SK-N-SH (cell line): Measurements from ENCODE around the gene IL36G. TPM values are rescaled to one million over a fixed set of nuclear protein-coding genes. Genes with fewer than 3 reads are reported as not detected.
A peak's percentile ranks its signal among the peaks of the same experiment; 100 is the strongest.

Experiments
- CTCF ChIA-PET: fragments of 300-600, 350-600 bp; formaldehyde crosslinking; extraction: SDS; loops from one replicate; lab custom pipeline; 2021; lab: Yijun Ruan, JAX
- POLR2A ChIA-PET: fragments of 350-600 bp; sonication (Branson Sonifier 250); formaldehyde crosslinking; extraction: SDS; loops from one replicate; lab custom pipeline; 2020; ENCODE audit warnings: antibody characterized with exemption, inconsistent platforms; lab: Yijun Ruan, JAX
- DNase-seq: peaks from one replicate; pipeline ENCODE4 v3.0.0; 2012
- H2AFZ ChIP-seq: fragments of 200-600 bp; sonication (generic); 2 replicates; pipeline ENCODE4 v1.8.1; 2016; ENCODE audit warnings: antibody characterized with exemption, mild to moderate bottlenecking, low read depth
- H3F3A ChIP-seq: fragments of 200-600 bp; sonication (generic); replicated peaks from 2 replicates; pipeline ENCODE3; 2016; ENCODE audit warnings: antibody characterized with exemption, mild to moderate bottlenecking; ENCODE audit not compliant: insufficient read depth
- H3K27ac ChIP-seq, 2 experiments: fragments of 200-500 bp in 1 of 2; fragments of 200-600 bp in 1 of 2; sonication (Bioruptor generic) in 1 of 2; sonication (generic), shearing (Covaris generic) in 1 of 2; 2 replicates each; pipeline versions ENCODE4 v1.5.1 to v1.6.1; 2014 to 2016; ENCODE audit warnings: low read depth in 2 of 2, inconsistent platforms in 1 of 2, low read length in 1 of 2, mild to moderate bottlenecking in 1 of 2, mixed read lengths in 1 of 2
- H3K27me3 ChIP-seq: fragments of 200-600 bp; sonication (generic), shearing (Covaris generic); 2 replicates; pipeline ENCODE4 v1.6.1; 2016; ENCODE audit warnings: mixed run types; ENCODE audit not compliant: insufficient read depth
- H3K36me3 ChIP-seq, 2 experiments: fragments of 200-500 bp in 1 of 2; fragments of 200-600 bp in 1 of 2; sonication (Bioruptor generic) in 1 of 2; sonication (generic) in 1 of 2; replicated peaks in 1 of 2; 2 replicates each; pipeline versions ENCODE3 to v1.5.1; 2014 to 2016; ENCODE audit warnings: low read length in 1 of 2, mild to moderate bottlenecking in 1 of 2; ENCODE audit not compliant: insufficient read depth in 2 of 2, control insufficient read depth in 1 of 2
- H3K4me1 ChIP-seq, 2 experiments: fragments of 200-500 bp in 1 of 2; fragments of 200-600 bp in 1 of 2; sonication (Bioruptor generic) in 1 of 2; sonication (generic), shearing (Covaris generic) in 1 of 2; 2 replicates each; pipeline versions ENCODE4 v1.5.1 to v1.6.1; 2014 to 2016; ENCODE audit warnings: low read depth in 1 of 2, low read length in 1 of 2, mixed run types in 1 of 2; ENCODE audit not compliant: insufficient read depth in 2 of 2, control insufficient read depth in 1 of 2
- H3K4me2 ChIP-seq: fragments of 200-600 bp; sonication (generic), shearing (Covaris generic); 2 replicates; pipeline ENCODE4 v1.6.1; 2017; ENCODE audit warnings: mixed run types
- H3K4me3 ChIP-seq, 2 experiments: fragments of 200-500 bp in 1 of 2; fragments of 200-600 bp in 1 of 2; sonication (Bioruptor generic) in 1 of 2; sonication (generic), shearing (Covaris generic) in 1 of 2; 2 replicates each; pipeline versions ENCODE4 v1.5.1 to v1.8.1; 2014 to 2016; ENCODE audit warnings: low read depth in 2 of 2, inconsistent platforms in 1 of 2, low read length in 1 of 2, mild to moderate bottlenecking in 1 of 2, mixed read lengths in 1 of 2, moderate library complexity in 1 of 2
- H3K79me2 ChIP-seq: fragments of 200-600 bp; sonication (generic); 2 replicates; pipeline ENCODE4 v1.8.1; 2017; ENCODE audit warnings: mild to moderate bottlenecking; ENCODE audit not compliant: insufficient read depth
- H3K9ac ChIP-seq: fragments of 200-600 bp; sonication (generic); 2 replicates; pipeline ENCODE4 v1.6.1; 2017; ENCODE audit warnings: mixed run types
- H3K9me2 ChIP-seq: fragments of 200-600 bp; sonication (generic); 2 replicates; pipeline ENCODE4 v1.6.1; 2017; ENCODE audit warnings: mixed run types
- H3K9me3 ChIP-seq: fragments of 200-600 bp; sonication (generic); 2 replicates; pipeline ENCODE4 v1.6.1; 2017; ENCODE audit warnings: mixed run types, mild to moderate bottlenecking, moderate library complexity
- H4K20me1 ChIP-seq: fragments of 200-600 bp; sonication (generic); 2 replicates; pipeline ENCODE4 v1.6.1; 2017; ENCODE audit warnings: mild to moderate bottlenecking, mixed run types; ENCODE audit not compliant: insufficient read depth
- EP300 ChIP-seq, 2 experiments: IDR thresholded peaks; 2 replicates each; pipeline versions ENCODE4 v1.4.0 to v1.6.1; 2012; ENCODE audit warnings: borderline replicate concordance in 1 of 2, low read depth in 1 of 2, low read length in 1 of 2
- GATA2 ChIP-seq: sonication (generic); formaldehyde crosslinking; IDR thresholded peaks from 2 replicates; pipeline ENCODE4 v1.5.0; 2020; ENCODE audit warnings: mild to moderate bottlenecking, missing genetic modification reagents
- JUND ChIP-seq: IDR thresholded peaks from 2 replicates; pipeline ENCODE4 v1.4.0; 2012
- MEF2A ChIP-seq: IDR thresholded peaks from 2 replicates; pipeline ENCODE4 v1.4.0; 2012; ENCODE audit warnings: low read depth, borderline replicate concordance
- MXI1 ChIP-seq: IDR thresholded peaks from 2 replicates; pipeline ENCODE4 v1.6.1; 2012; ENCODE audit warnings: mild to moderate bottlenecking, low read depth, low read length, improper control_type of control experiment
- NFIC ChIP-seq: IDR thresholded peaks from 2 replicates; pipeline ENCODE4 v1.4.0; 2012; ENCODE audit warnings: borderline replicate concordance
- NRF1 ChIP-seq: IDR thresholded peaks from 2 replicates; pipeline ENCODE4 v1.6.1; 2012; ENCODE audit warnings: low read depth, mild to moderate bottlenecking, low read length
- RAD21 ChIP-seq: IDR thresholded peaks from 2 replicates; pipeline ENCODE4 v1.6.1; 2012; ENCODE audit warnings: mild to moderate bottlenecking, low read length
- RCOR1 ChIP-seq: fragments of 150-350 bp; IDR thresholded peaks from 2 replicates; pipeline ENCODE4 v1.6.1; 2017; ENCODE audit warnings: antibody characterized with exemption, low read length
- RFX5 ChIP-seq: IDR thresholded peaks from 2 replicates; pipeline ENCODE4 v1.6.1; 2012; ENCODE audit warnings: mild to moderate bottlenecking, improper control_type of control experiment, low read length
- SMC3 ChIP-seq: IDR thresholded peaks from 2 replicates; pipeline ENCODE4 v1.6.1; 2012; ENCODE audit warnings: low read depth, low read length, improper control_type of control experiment
- TAF1 ChIP-seq: IDR thresholded peaks from 2 replicates; pipeline ENCODE4 v1.6.1; 2012; ENCODE audit warnings: low read depth, mild to moderate bottlenecking, low read length, moderate library complexity, borderline replicate concordance
- YY1 ChIP-seq: IDR thresholded peaks from 2 replicates; pipeline ENCODE4 v1.4.0; 2012; ENCODE audit warnings: low read depth, mild to moderate bottlenecking
- WGBS: methylation state at CpG from one replicate; pipeline ENCODE4 v1.1.6; 2017; ENCODE audit warnings: low lambda C conversion rate; 5-methylcytosine and 5-hydroxymethylcytosine counted together
- polyA plus RNA-seq, 3 experiments: library from polyadenylated mRNA; depleted of rRNA; stranded (reverse); fragments of >200 nt; gene quantifications; 2 replicates each; pipeline ENCODE4 v1.2.3, GENCODE V29; 2012
- TF ChIP-seq, protein P1 (sequence below): IDR thresholded peaks from 2 replicates; pipeline ENCODE4 v1.4.0; 2012; ENCODE audit warnings: low read depth
- TF ChIP-seq, protein P2 (sequence below): fragments of 150-350 bp; IDR thresholded peaks from 2 replicates; pipeline ENCODE4 v1.6.1; 2017; ENCODE audit warnings: antibody characterized with exemption, low read length, low read depth, borderline replicate concordance
- TF ChIP-seq, protein P3 (sequence below): fragments of 150-350 bp; IDR thresholded peaks from 2 replicates; pipeline ENCODE4 v1.6.1; 2016; ENCODE audit warnings: mild to moderate bottlenecking, low read depth, low read length
- TF ChIP-seq, protein P4 (sequence below): IDR thresholded peaks from 2 replicates; pipeline ENCODE4 v1.4.0; 2012; ENCODE audit warnings: low read depth, borderline replicate concordance
- TF ChIP-seq, protein P5 (sequence below): fragments of 200-600 bp; sonication (generic); IDR thresholded peaks from 2 replicates; pipeline ENCODE4 v1.6.1; 2017; ENCODE audit warnings: antibody characterized with exemption, mild to moderate bottlenecking, moderate library complexity
- TF ChIP-seq, protein P6 (sequence below): IDR thresholded peaks from 2 replicates; pipeline ENCODE4; 2012

Gene IL36G
- polyA plus RNA-seq, 1 of the 3 experiments (the other 2 are of a cell fraction) = not detected

DNA sequence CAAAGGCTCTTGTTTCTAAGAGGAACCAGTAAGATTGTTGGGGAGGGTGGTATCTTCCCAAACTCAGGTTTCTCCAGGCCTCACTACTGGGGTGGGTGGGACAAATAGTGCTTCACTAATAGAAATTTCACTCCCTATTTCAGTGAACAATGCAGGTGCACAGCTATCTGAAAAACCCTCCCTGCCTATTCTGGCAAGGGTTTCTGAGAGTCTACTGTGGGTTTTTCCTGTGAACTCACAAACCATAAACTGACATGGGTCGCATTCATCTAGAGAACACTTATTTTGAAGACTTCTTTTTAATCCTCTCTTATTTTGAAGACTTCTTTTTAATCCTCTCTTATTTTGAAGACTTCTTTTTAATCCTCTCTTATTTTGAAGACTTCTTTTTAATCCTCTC, 31.8 kb downstream of the IL36G start:
- Histone ChIP-seq H3K9me3 (no peaks in the 10 kb centered on the region), H3K4me3 (no peak overlapping the region), H3K79me2 (no peaks in the 10 kb centered on the region), H3K4me1 (no peaks in the 10 kb centered on the region), H2AFZ (no peak overlapping the region), H3F3A (no peaks in the 10 kb centered on the region), H3K27me3 (no peaks in the 10 kb centered on the region; the same call in 1 of the 2 replicates)
- WGBS = 16% methylated on average over 1 of the region's 1 CpG
- TF ChIP-seq JUND (no peak), YY1 (no peak), NFIC (no peak), RCOR1 (no peak), RAD21 (no peak), MEF2A (no peak), GATA2 (CRISPR knock-in tag) (no peak)
- TF ChIP-seq, protein P1, sequence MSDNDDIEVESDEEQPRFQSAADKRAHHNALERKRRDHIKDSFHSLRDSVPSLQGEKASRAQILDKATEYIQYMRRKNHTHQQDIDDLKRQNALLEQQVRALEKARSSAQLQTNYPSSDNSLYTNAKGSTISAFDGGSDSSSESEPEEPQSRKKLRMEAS = no peak
- TF ChIP-seq, protein P2, sequence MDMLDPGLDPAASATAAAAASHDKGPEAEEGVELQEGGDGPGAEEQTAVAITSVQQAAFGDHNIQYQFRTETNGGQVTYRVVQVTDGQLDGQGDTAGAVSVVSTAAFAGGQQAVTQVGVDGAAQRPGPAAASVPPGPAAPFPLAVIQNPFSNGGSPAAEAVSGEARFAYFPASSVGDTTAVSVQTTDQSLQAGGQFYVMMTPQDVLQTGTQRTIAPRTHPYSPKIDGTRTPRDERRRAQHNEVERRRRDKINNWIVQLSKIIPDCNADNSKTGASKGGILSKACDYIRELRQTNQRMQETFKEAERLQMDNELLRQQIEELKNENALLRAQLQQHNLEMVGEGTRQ = no peak
- TF ChIP-seq, protein P3, sequence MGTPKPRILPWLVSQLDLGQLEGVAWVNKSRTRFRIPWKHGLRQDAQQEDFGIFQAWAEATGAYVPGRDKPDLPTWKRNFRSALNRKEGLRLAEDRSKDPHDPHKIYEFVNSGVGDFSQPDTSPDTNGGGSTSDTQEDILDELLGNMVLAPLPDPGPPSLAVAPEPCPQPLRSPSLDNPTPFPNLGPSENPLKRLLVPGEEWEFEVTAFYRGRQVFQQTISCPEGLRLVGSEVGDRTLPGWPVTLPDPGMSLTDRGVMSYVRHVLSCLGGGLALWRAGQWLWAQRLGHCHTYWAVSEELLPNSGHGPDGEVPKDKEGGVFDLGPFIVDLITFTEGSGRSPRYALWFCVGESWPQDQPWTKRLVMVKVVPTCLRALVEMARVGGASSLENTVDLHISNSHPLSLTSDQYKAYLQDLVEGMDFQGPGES = no peak
- TF ChIP-seq, all 33 proteins: peak for 0
- no peak for DNase-seq
- Histone ChIP-seq H3K9me2 (no peaks in the 10 kb centered on the region), H3K36me3 (no peaks in the 10 kb centered on the region), H3K9ac (no peak overlapping the region), H4K20me1 (no peaks in the 10 kb centered on the region), H3K27ac (no peak overlapping the region), H3K4me2 (no peak overlapping the region)
- ChIA-PET CTCF (no interaction called here), POLR2A (no interaction called here)

DNA sequence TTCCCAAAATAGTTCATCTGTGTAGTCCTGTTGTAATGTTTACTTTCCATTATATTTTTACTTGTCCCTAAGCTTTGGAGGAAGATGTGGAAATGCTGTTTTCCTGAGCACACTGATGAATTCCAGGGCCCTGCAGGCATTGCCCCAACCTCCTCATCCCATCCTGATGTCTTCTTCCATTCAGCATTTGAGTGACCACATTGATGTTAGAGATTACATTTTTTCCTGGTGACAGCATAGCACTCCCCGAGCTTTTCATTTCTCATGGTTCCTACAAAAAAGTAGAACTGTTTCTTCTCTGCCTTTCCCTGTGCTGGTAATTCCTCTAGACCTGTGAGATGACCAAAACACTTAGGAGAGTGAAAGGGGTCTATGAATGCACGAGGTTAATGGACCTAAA, 32.3 kb downstream of the IL36G start:
- POLR2A ChIA-PET = no interaction called here
- Histone ChIP-seq H3K27me3 (no peaks in the 10 kb centered on the region; the same call in 1 of the 2 replicates), H3K9ac (no peak overlapping the region)
- TF ChIP-seq, protein P1 = no peak
- TF ChIP-seq, protein P4, sequence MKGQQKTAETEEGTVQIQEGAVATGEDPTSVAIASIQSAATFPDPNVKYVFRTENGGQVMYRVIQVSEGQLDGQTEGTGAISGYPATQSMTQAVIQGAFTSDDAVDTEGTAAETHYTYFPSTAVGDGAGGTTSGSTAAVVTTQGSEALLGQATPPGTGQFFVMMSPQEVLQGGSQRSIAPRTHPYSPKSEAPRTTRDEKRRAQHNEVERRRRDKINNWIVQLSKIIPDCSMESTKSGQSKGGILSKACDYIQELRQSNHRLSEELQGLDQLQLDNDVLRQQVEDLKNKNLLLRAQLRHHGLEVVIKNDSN = no peak
- TF ChIP-seq, protein P3 = no peak
- TF ChIP-seq NFIC (no peak), JUND (no peak), EP300 (IDR thresholded peaks at IDR 0.05; ENCODE audit: borderline replicate concordance in 1 of 2, low read depth in 1 of 2, low read length in 1 of 2) (no peak), SMC3 (no peak), RFX5 (no peak), TAF1 (no peak), NRF1 (no peak), MXI1 (no peak)
- TF ChIP-seq, protein P5, sequence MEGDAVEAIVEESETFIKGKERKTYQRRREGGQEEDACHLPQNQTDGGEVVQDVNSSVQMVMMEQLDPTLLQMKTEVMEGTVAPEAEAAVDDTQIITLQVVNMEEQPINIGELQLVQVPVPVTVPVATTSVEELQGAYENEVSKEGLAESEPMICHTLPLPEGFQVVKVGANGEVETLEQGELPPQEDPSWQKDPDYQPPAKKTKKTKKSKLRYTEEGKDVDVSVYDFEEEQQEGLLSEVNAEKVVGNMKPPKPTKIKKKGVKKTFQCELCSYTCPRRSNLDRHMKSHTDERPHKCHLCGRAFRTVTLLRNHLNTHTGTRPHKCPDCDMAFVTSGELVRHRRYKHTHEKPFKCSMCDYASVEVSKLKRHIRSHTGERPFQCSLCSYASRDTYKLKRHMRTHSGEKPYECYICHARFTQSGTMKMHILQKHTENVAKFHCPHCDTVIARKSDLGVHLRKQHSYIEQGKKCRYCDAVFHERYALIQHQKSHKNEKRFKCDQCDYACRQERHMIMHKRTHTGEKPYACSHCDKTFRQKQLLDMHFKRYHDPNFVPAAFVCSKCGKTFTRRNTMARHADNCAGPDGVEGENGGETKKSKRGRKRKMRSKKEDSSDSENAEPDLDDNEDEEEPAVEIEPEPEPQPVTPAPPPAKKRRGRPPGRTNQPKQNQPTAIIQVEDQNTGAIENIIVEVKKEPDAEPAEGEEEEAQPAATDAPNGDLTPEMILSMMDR = no peak
- TF ChIP-seq, protein P6, sequence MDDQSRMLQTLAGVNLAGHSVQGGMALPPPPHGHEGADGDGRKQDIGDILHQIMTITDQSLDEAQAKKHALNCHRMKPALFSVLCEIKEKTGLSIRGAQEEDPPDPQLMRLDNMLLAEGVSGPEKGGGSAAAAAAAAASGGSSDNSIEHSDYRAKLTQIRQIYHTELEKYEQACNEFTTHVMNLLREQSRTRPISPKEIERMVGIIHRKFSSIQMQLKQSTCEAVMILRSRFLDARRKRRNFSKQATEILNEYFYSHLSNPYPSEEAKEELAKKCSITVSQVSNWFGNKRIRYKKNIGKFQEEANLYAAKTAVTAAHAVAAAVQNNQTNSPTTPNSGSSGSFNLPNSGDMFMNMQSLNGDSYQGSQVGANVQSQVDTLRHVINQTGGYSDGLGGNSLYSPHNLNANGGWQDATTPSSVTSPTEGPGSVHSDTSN = no peak
- TF ChIP-seq, all 33 proteins: peak for 0
- Histone ChIP-seq H3K9me3 (no peaks in the 10 kb centered on the region), H4K20me1 (no peaks in the 10 kb centered on the region), H2AFZ (no peak overlapping the region), H3F3A (no peaks in the 10 kb centered on the region), H3K4me1 (no peaks in the 10 kb centered on the region), H3K9me2 (no peaks in the 10 kb centered on the region), H3K4me2 (0 out of 2 replicates have a peak overlapping the region, but pooled peaks have one; percentile 29), H3K79me2 (no peaks in the 10 kb centered on the region), H3K4me3 (no peak overlapping the region), H3K27ac (no peak overlapping the region), H3K36me3 (no peaks in the 10 kb centered on the region)
- 0% methylated on average over 2 of the region's 2 CpGs for WGBS
- DNase-seq = no peak
- CTCF ChIA-PET = no interaction called here
